PC-3 (cell line): ENCODE measurements around the gene STAT5A. TPM values are rescaled to one million over a fixed set of nuclear protein-coding genes. Genes with fewer than 3 reads are reported as not detected.

Source experiments
- ATAC-seq: fragments of 200-7000 bp; cut with Tn5 transposase; 2 replicates; pipeline ENCODE4 v1.9.1; 2020; ENCODE audit warnings: mild to moderate bottlenecking, moderate library complexity
- BruUV-seq: library from RNA; stranded (reverse); fragments of 400-500 nt; replicated peaks from 2 replicates; lab custom pipeline; 2021; lab: Mats Ljungman, UMichigan
- CTCF ChIA-PET: fragments of 300-600 bp; sonication (Branson Sonifier 250); formaldehyde crosslinking; loops from one replicate; lab custom pipeline; 2022; ENCODE audit warnings: antibody characterized with exemption; lab: Charles Lee
- POLR2A ChIA-PET: fragments of 300-600 bp; sonication (Branson Sonifier 250); formaldehyde crosslinking; loops from one replicate; lab custom pipeline; 2022; ENCODE audit warnings: antibody characterized with exemption; ENCODE audit not compliant: unreplicated experiment; lab: Charles Lee
- DNase-seq: peaks from one replicate; pipeline ENCODE4 v3.0.0-alpha.2; 2015
- H2AFZ ChIP-seq: fragments of 300-600 bp; sonication (generic); 2 replicates; pipeline ENCODE4 v1.6.0; 2016; ENCODE audit warnings: antibody characterized with exemption, low read length
- H3F3A ChIP-seq: fragments of 300-600 bp; sonication (generic); one replicate; pipeline ENCODE4 v1.6.0; 2017; ENCODE audit warnings: antibody characterized with exemption, low read length, control low read depth, mild to moderate bottlenecking; ENCODE audit not compliant: unreplicated experiment
- H3K27ac ChIP-seq: fragments of 300-600 bp; sonication (generic); 2 replicates; pipeline ENCODE4 v1.5.1; 2016; ENCODE audit warnings: mild to moderate bottlenecking, low read length
- H3K27me3 ChIP-seq: fragments of 300-600 bp; sonication (generic); 2 replicates; pipeline ENCODE4 v1.6.1; 2016; ENCODE audit warnings: low read length, mixed read lengths
- H3K36me3 ChIP-seq: fragments of 300-600 bp; sonication (generic); 2 replicates; pipeline ENCODE4 v1.6.1; 2016; ENCODE audit warnings: low read depth, mixed run types, low read length, mixed read lengths
- H3K4me1 ChIP-seq: fragments of 300-600 bp; sonication (generic); 2 replicates; pipeline ENCODE4 v1.5.1; 2016; ENCODE audit warnings: low read length; ENCODE audit not compliant: insufficient read depth
- H3K4me2 ChIP-seq: fragments of 300-600 bp; sonication (generic); 2 replicates; pipeline ENCODE4 v1.6.0; 2016; ENCODE audit warnings: low read length
- H3K4me3 ChIP-seq: fragments of 300-600 bp; sonication (generic); 2 replicates; pipeline ENCODE4 v1.5.1; 2016; ENCODE audit warnings: mild to moderate bottlenecking, low read length, mixed read lengths
- H3K79me2 ChIP-seq: fragments of 300-600 bp; sonication (generic); 2 replicates; pipeline ENCODE4 v1.6.1; 2017; ENCODE audit warnings: low read length, mixed read lengths
- H3K9ac ChIP-seq: fragments of 300-600 bp; sonication (generic); 2 replicates; pipeline ENCODE4 v1.6.0; 2016; ENCODE audit warnings: mild to moderate bottlenecking, low read length
- H3K9me2 ChIP-seq: fragments of 300-600 bp; sonication (generic); replicated peaks from 2 replicates; pipeline ENCODE4 v1.6.1; 2016; ENCODE audit warnings: mixed run types, low read length, mixed read lengths
- H3K9me3 ChIP-seq: fragments of 300-600 bp; sonication (generic); 2 replicates; pipeline ENCODE4 v1.6.1; 2016; ENCODE audit warnings: low read length, mixed read lengths
- H4K20me1 ChIP-seq: fragments of 300-600 bp; sonication (generic); 2 replicates; pipeline ENCODE4 v1.6.1; 2016; ENCODE audit warnings: low read length, mixed read lengths
- CTCF ChIP-seq: fragments of 300-600 bp; sonication (generic); conservative IDR thresholded peaks from 2 replicates; pipeline ENCODE4 v1.5.1; 2017; ENCODE audit warnings: antibody characterized with exemption, low read depth, mild to moderate bottlenecking, low read length
- EZH2 ChIP-seq: fragments of 300-600 bp; sonication (generic); IDR thresholded peaks from one replicate; pipeline ENCODE4 v1.6.1; 2017; ENCODE audit warnings: antibody characterized with exemption, mild to moderate bottlenecking, low read length; ENCODE audit not compliant: unreplicated experiment
- EZH2phosphoT487 ChIP-seq: fragments of 300-600 bp; sonication (generic); IDR thresholded peaks from 2 replicates; pipeline ENCODE4 v1.6.1; 2018; ENCODE audit warnings: mild to moderate bottlenecking, antibody characterized with exemption, low read length, borderline replicate concordance
- intact Hi-C: fragments of 100-400 bp; cut with micrococcal nuclease; formaldehyde crosslinking; loops from 2 replicates; pipeline ENCODE4 v1.9.0; 2023
- total RNA-seq: library from RNA; depleted of rRNA; stranded (reverse); fragments of >200 nt; gene quantifications from 2 replicates; pipeline ENCODE4 v1.2.3, GENCODE V29; 2014

Gene STAT5A
- total RNA-seq, 1 experiment from 2014 or later: not detected

DNA sequence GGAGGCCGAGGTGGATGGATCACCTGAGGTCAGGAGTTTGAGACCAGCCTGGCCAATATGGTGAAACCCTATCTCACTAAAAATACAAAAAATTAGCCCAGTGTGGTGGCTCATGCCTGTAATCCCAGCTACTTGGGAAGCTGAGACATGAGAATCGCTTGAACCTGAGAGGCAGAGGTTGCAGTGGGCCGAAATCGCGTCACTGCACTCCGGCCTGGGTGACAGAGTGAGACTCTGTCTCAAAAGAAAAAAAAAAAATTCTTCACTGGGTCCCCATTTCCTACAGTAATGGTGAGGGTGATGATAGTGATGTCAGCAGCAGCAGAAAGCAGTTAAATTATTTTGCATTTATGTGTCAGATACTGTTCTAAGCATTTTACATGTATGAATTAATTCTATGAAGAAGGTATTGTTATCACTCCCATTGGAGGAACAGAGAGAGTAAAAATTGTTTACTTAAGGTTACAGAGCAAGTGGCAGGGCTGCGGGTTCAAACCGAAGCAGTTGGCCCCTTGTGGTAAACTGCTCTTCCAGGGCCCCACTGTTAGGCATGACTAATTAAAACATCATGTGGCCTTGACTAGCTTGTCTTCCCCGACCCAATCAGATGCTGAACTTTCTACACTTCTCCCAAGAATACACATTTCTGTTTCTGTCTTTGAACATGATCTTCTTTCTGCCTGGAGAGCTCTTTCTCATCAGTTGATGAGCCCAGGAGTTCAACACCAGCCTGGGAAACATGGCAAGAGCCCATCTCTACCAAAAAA, 54.1 kb downstream of the STAT5A start:
- DNase-seq (no peak), ATAC-seq (no peak)
- no peak overlapping the region for H2AFZ ChIP-seq
- CTCF ChIA-PET: no interaction called here
- H4K20me1 ChIP-seq: no peaks in the 10 kb centered on the region
- no peaks in the 10 kb centered on the region for H3K36me3 ChIP-seq
- no peak for TF ChIP-seq EZH2phosphoT487
- TF ChIP-seq CTCF: no peak
- TF ChIP-seq EZH2: no peak
- no peaks in the 10 kb centered on the region for H3K9me2 ChIP-seq
- H3K79me2 ChIP-seq: no peaks in the 10 kb centered on the region
- no peaks in the 10 kb centered on the region for H3F3A ChIP-seq
- intact Hi-C loops: no loop called here
- H3K9me3 ChIP-seq: no peaks in the 10 kb centered on the region
- POLR2A ChIA-PET: no interaction called here
- no peak overlapping the region for H3K27ac ChIP-seq
- H3K9ac ChIP-seq: no peak overlapping the region
- H3K4me3 ChIP-seq: no peak overlapping the region
- no TSS peak for BruUV-seq
- no peaks in the 10 kb centered on the region for H3K4me1 ChIP-seq
- no peak overlapping the region for H3K4me2 ChIP-seq
- no peaks in the 10 kb centered on the region for H3K27me3 ChIP-seq

DNA sequence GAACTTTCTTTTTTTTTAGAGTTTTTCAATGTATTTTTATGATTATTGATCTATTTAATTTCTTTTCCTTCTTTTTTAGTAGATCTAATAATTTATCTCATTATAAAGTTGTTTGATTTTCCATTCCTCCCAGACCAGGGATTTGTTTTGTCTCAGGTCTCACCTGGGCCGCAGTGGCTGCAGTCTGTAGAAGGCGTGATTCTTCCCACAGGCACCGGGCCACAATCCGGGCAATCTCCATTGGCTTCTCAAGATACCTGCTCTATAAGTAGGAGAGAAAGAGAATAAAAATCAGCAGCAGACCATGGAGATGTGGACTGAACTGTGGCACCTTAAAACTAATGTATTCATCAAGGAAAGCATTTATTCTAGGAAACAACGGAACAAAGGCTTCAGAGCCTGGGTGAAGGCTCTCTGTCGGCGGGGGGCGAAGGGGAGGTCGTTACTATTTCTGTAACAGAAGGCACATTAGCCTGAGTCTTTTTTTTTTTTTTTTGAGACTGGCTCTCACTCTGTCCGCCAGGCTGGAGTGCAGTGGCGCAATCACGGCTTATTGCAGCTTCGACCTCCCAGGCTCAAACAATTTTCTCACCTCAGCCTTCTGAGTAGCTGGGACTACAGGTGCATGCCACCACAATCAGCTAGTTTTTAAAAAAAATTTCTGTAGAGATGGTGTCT, 57.2 kb downstream of the STAT5A start:
- no peaks in the 10 kb centered on the region for H3K9me2 ChIP-seq
- no peak overlapping the region for H2AFZ ChIP-seq
- no peak for ATAC-seq
- no peaks in the 10 kb centered on the region for H3K79me2 ChIP-seq
- H4K20me1 ChIP-seq: no peaks in the 10 kb centered on the region
- intact Hi-C loops: no loop called here
- no TSS peak for BruUV-seq
- no peak overlapping the region for H3K27ac ChIP-seq
- no peaks in the 10 kb centered on the region for H3K9me3 ChIP-seq
- no peak for DNase-seq
- no peaks in the 10 kb centered on the region for H3K36me3 ChIP-seq
- TF ChIP-seq CTCF (no peak), EZH2phosphoT487 (no peak), EZH2 (no peak)
- no peaks in the 10 kb centered on the region for H3K27me3 ChIP-seq
- CTCF ChIA-PET: no interaction called here
- no peaks in the 10 kb centered on the region for H3F3A ChIP-seq
- no peak overlapping the region for H3K9ac ChIP-seq
- no peak overlapping the region for H3K4me2 ChIP-seq
- POLR2A ChIA-PET: no interaction called here
- H3K4me1 ChIP-seq: no peaks in the 10 kb centered on the region
- H3K4me3 ChIP-seq: no peak overlapping the region

DNA sequence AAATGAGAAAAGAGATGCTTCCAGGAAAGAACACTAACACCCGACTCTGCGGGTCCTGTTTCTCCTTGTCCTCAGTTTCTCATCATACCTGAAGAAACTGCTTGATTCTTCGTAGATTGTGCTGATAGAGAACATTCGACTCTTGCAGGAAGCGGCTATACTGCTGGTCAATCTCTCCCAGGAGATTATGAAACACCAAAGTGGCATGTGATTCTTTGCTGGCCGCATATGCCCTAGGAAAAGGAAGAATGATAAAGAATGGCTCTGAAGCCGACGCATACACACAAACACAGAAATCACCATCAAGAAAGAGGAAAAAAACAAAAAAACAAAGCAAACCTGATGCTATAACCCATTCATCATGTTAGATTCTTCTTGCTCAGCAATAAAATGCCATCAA, 58.2 kb downstream of the STAT5A start:
- ChIA-PET CTCF (no interaction called here), POLR2A (no interaction called here)
- H3F3A ChIP-seq: no peaks in the 10 kb centered on the region
- no peaks in the 10 kb centered on the region for H3K79me2 ChIP-seq
- no peak overlapping the region for H3K4me2 ChIP-seq
- intact Hi-C loops: no loop called here
- BruUV-seq: no TSS peak
- ATAC-seq: no peak
- H4K20me1 ChIP-seq: no peaks in the 10 kb centered on the region
- H3K9me2 ChIP-seq: no peaks in the 10 kb centered on the region
- H3K27me3 ChIP-seq: no peaks in the 10 kb centered on the region
- no peak overlapping the region for H3K27ac ChIP-seq
- H3K4me3 ChIP-seq: no peak overlapping the region
- H3K9ac ChIP-seq: no peak overlapping the region
- no peaks in the 10 kb centered on the region for H3K36me3 ChIP-seq
- no peak overlapping the region for H2AFZ ChIP-seq
- no peak for TF ChIP-seq EZH2phosphoT487
- TF ChIP-seq EZH2: no peak
- no peak for TF ChIP-seq CTCF
- H3K4me1 ChIP-seq: no peaks in the 10 kb centered on the region
- no peak for DNase-seq
- no peaks in the 10 kb centered on the region for H3K9me3 ChIP-seq
